Endothelial cell of umbilical vein (primary cell): Measurements from ENCODE around the gene TBX18. TPM values are rescaled to one million over a fixed set of nuclear protein-coding genes. Genes with fewer than 3 reads are reported as not detected.

Experiments used
- BruUV-seq: library from RNA; stranded (reverse); fragments of 400-500 nt; replicated peaks from 2 replicates; lab custom pipeline; 2021; lab: Mats Ljungman, UMichigan
- CTCF ChIA-PET: fragments of 300-600, 350-600 bp; sonication (Branson Sonifier 250); formaldehyde crosslinking; loops from one replicate; lab custom pipeline; 2021; ENCODE audit warnings: antibody characterized with exemption, inconsistent platforms; lab: Charles Lee
- POLR2A ChIA-PET: fragments of 300-600, 350-600 bp; sonication (Branson Sonifier 250); formaldehyde crosslinking; loops from one replicate; lab custom pipeline; 2021; ENCODE audit warnings: antibody characterized with exemption, inconsistent platforms; lab: Charles Lee
- DNase-seq: peaks from one replicate; pipeline ENCODE4 v3.0.0-alpha.2; 2011; ENCODE audit warnings: low read depth, low spot score
- FAIRE-seq: peaks from 2 replicates; lab custom pipeline; 2011; peaks lifted over from hg19 to GRCh38; lab: Jason Lieb, UNC
- H2AFZ ChIP-seq: 2 replicates; pipeline ENCODE4 v1.6.0; 2012; ENCODE audit warnings: low read depth, low read length, control low read depth, inconsistent platforms
- H3K27ac ChIP-seq: 2 replicates; pipeline ENCODE4 v1.5.1; 2011; ENCODE audit warnings: low read depth, mild to moderate bottlenecking, control low read depth, low read length, moderate library complexity; ENCODE audit not compliant: insufficient read depth
- H3K27me3 ChIP-seq, 2 experiments: 2 replicates each; pipeline versions ENCODE4 v1.6.0 to v1.6.1; 2011; ENCODE audit warnings: low read length in 2 of 2, mixed read lengths in 1 of 2; ENCODE audit not compliant: control insufficient read depth in 2 of 2, insufficient read depth in 2 of 2
- H3K36me3 ChIP-seq, 2 experiments: 2 replicates in 1 of 2; 3 replicates in 1 of 2; pipeline ENCODE4 v1.5.1; 2011; ENCODE audit warnings: low read length in 2 of 2, mild to moderate bottlenecking in 1 of 2, moderate library complexity in 1 of 2; ENCODE audit not compliant: control insufficient read depth in 2 of 2, insufficient read depth in 2 of 2; ENCODE audit errors: extremely low read depth in 1 of 2
- H3K4me1 ChIP-seq: 3 replicates; pipeline ENCODE4 v1.5.1; 2011; ENCODE audit warnings: mild to moderate bottlenecking, low read length; ENCODE audit not compliant: control insufficient read depth, insufficient read depth; ENCODE audit errors: extremely low read depth
- H3K4me2 ChIP-seq: 2 replicates; pipeline ENCODE4 v1.6.1; 2011; ENCODE audit warnings: low read length, control low read depth, mixed read lengths; ENCODE audit not compliant: insufficient read depth
- H3K4me3 ChIP-seq, 3 experiments: fragments of 200-600 bp in 1 of 3; sonication (generic), shearing (Covaris generic) in 1 of 3; replicated peaks in 1 of 3; 2 replicates each; pipeline ENCODE4 v1.5.1; 2011 to 2016; ENCODE audit warnings: control low read depth in 3 of 3, low read length in 3 of 3, mild to moderate bottlenecking in 2 of 3, inconsistent platforms in 1 of 3, low read depth in 1 of 3, moderate library complexity in 1 of 3; ENCODE audit not compliant: insufficient read depth in 1 of 3
- H3K79me2 ChIP-seq: 2 replicates; pipeline ENCODE4 v1.6.0; 2012; ENCODE audit warnings: low read length, inconsistent platforms; ENCODE audit not compliant: control insufficient read depth, insufficient read depth
- H3K9ac ChIP-seq: replicated peaks from 2 replicates; pipeline ENCODE3; 2011; ENCODE audit warnings: low read length, control low read depth; ENCODE audit not compliant: insufficient read depth; ENCODE audit errors: extremely low read depth
- H3K9me1 ChIP-seq: replicated peaks from 3 replicates; pipeline ENCODE4 v1.6.0; 2011; ENCODE audit warnings: mild to moderate bottlenecking, low read length; ENCODE audit not compliant: control insufficient read depth, insufficient read depth; ENCODE audit errors: extremely low read depth
- H3K9me3 ChIP-seq: replicated peaks from 2 replicates; pipeline ENCODE4 v1.5.1; 2012; ENCODE audit warnings: low read length, inconsistent platforms; ENCODE audit not compliant: control insufficient read depth, insufficient read depth
- H4K20me1 ChIP-seq: replicated peaks from 2 replicates; pipeline ENCODE3; 2011; ENCODE audit warnings: mild to moderate bottlenecking, low read length; ENCODE audit not compliant: control insufficient read depth, insufficient read depth; ENCODE audit errors: extremely low read depth
- CTCF ChIP-seq, 2 donors: IDR thresholded peaks; 1 replicate in 1 of 2; 2 replicates in 1 of 2; pipeline ENCODE4 v1.5.1; 2011; ENCODE audit warnings: low read length in 2 of 2, mild to moderate bottlenecking in 2 of 2, moderate library complexity in 2 of 2, control low read depth in 1 of 2, inconsistent platforms in 1 of 2, low read depth in 1 of 2; ENCODE audit not compliant: insufficient read depth in 1 of 2; ENCODE audit errors: extremely low read depth in 1 of 2
- EZH2 ChIP-seq: IDR thresholded peaks from 2 replicates; pipeline ENCODE4 v1.6.1; 2012; ENCODE audit warnings: borderline replicate concordance, low read depth, mild to moderate bottlenecking, moderate library complexity, low read length, inconsistent platforms; ENCODE audit not compliant: severe bottlenecking
- FOS ChIP-seq: IDR thresholded peaks from 2 replicates; pipeline ENCODE4 v1.6.1; 2011; ENCODE audit warnings: mild to moderate bottlenecking, low read length, moderate library complexity, borderline replicate concordance; ENCODE audit not compliant: insufficient read depth
- GATA2 ChIP-seq: IDR thresholded peaks from 2 replicates; pipeline ENCODE4 v1.7.0; 2011; ENCODE audit warnings: low read depth, mild to moderate bottlenecking, moderate library complexity, mixed read lengths, low read length; ENCODE audit not compliant: insufficient read length, insufficient read depth
- JUN ChIP-seq: IDR thresholded peaks from 2 replicates; pipeline ENCODE4 v1.6.1; 2011; ENCODE audit warnings: borderline replicate concordance, low read depth; ENCODE audit not compliant: insufficient read length, insufficient read depth
- MAX ChIP-seq: IDR thresholded peaks from 2 replicates; pipeline ENCODE4 v1.6.1; 2011; ENCODE audit not compliant: insufficient read depth, insufficient read length
- MYC ChIP-seq: IDR thresholded peaks from one replicate; pipeline ENCODE4 v1.6.1; 2011; ENCODE audit warnings: mild to moderate bottlenecking, low read depth, low read length
- POLR2A ChIP-seq: IDR thresholded peaks from 2 replicates; pipeline ENCODE4 v1.6.1; 2012; ENCODE audit warnings: low read depth, mild to moderate bottlenecking, control low read depth, low read length
- POLR2AphosphoS5 ChIP-seq: IDR thresholded peaks from 2 replicates; pipeline ENCODE4 v1.6.1; 2012; ENCODE audit warnings: low read depth, mild to moderate bottlenecking, control low read depth, low read length, moderate library complexity; ENCODE audit not compliant: insufficient read depth
- dilution Hi-C: fragments of 300-500 bp; cut with MboI; formaldehyde crosslinking; loops from one replicate; pipeline ENCODE4 v1.15.0; 2019; ENCODE audit warnings: low sequenced_read_pairs; ENCODE audit not compliant: extremely low pct_ligation_motif_present
- intact Hi-C: fragments of 100-400 bp; cut with micrococcal nuclease; formaldehyde crosslinking; loops from one replicate; pipeline ENCODE4 v1.10.0; 2022
- polyA plus RNA-seq, 4 experiments: library from polyadenylated mRNA; depleted of rRNA in 3 of 4; stranded (reverse) in 3 of 4; unstranded in 1 of 4; fragments of >200 nt; gene quantifications; 2 replicates each; pipeline versions ENCODE4 v1.2.1 to v1.2.3, GENCODE V29; 2011 to 2012; ENCODE audit warnings: missing spikeins in 1 of 4
- total RNA-seq: library from RNA; stranded (reverse); gene quantifications from 2 replicates; pipeline ENCODE4 v1.2.3, GENCODE V29; 2021

TBX18 gene
- total and polyA plus RNA-seq, 2 donors (not counting 3 experiments of a cell fraction or from before 2014, with no cell fraction given), result 28.4 to 60.5 TPM

DNA sequence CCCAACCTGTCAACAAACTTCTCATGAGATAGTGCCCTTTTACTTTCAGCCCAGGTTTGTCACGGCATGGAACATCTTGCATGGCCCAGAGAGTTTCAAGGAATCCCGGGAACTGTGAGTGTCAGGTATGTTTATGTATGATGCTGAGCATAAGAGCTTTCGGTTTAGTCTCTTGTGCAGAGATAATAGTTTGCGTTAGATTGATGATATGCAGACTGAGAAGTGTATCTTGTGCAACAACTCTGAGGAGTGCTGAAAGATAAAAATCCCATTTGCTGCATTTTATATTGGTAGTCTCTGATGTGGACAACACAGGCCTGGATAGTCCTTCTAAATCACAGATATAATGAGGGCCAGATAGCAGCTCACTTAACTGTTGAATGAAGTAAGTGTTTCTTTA is 99.0 kb downstream of the TBX18 start:
- DNase-seq, result no peak
- no peaks in the 10 kb centered on the region for H3K36me3 ChIP-seq
- dilution Hi-C loops (no loop called here), intact Hi-C loops (loop anchor here (5.0 kb wide), 1 partner anchor 97 kb away; the partner anchor contains the start of gene TBX18)
- no peaks in the 10 kb centered on the region for H3K27me3 ChIP-seq
- no peak for FAIRE-seq
- ChIA-PET CTCF (interaction anchor here (0.7 to 1.9 kb wide), 4 partner anchors 24 to 237 kb away, joined by 3 to 5 read pairs (median 3); no protein-coding TSS in a partner anchor), POLR2A (no interaction called here)
- H3K27ac ChIP-seq, result no peak overlapping the region
- H3K4me1 ChIP-seq, result peaks cover 17% of the 10 kb centered on the region
- H3K4me3 ChIP-seq, result no peak overlapping the region
- H2AFZ ChIP-seq, result no peak overlapping the region
- no peaks in the 10 kb centered on the region for H3K9me3 ChIP-seq
- no peaks in the 10 kb centered on the region for H3K79me2 ChIP-seq
- no peak overlapping the region for H3K9ac ChIP-seq
- H4K20me1 ChIP-seq, result no peaks in the 10 kb centered on the region
- H3K4me2 ChIP-seq, result no peak overlapping the region
- BruUV-seq, result no TSS peak
- no peaks in the 10 kb centered on the region for H3K9me1 ChIP-seq
- TF ChIP-seq MAX, result no peak
- no peak for TF ChIP-seq POLR2A
- no peak for TF ChIP-seq GATA2
- no peak for TF ChIP-seq CTCF (IDR thresholded peaks at IDR 0.05; ENCODE audit: extremely low read depth in 1 of 2, insufficient read depth in 1 of 2, low read depth in 1 of 2, low read length in 2 of 2)
- no peak for TF ChIP-seq FOS
- TF ChIP-seq JUN, result no peak
- no peak for TF ChIP-seq EZH2
- no peak for TF ChIP-seq POLR2AphosphoS5
- TF ChIP-seq MYC, result no peak
